Upper lobe of right lung (tissue), 1 donor: Measurements from ENCODE around the gene ACP3. TPM values are rescaled to one million over a fixed set of nuclear protein-coding genes. Genes with fewer than 3 reads are reported as not detected.

Experiments used
- ATAC-seq: fragments of 200-7000 bp; cut with Tn5 transposase; one replicate; pipeline ENCODE4 v1.9.1; 2020; ENCODE audit warnings: mild to moderate bottlenecking, moderate library complexity
- DNase-seq: peaks from one replicate; pipeline ENCODE4 v3.0.0-alpha.2; 2020
- H3K27ac ChIP-seq: fragments of 200-600 bp; one replicate; pipeline ENCODE4 v1.8.0; 2022
- H3K27me3 ChIP-seq: fragments of 200-600 bp; one replicate; pipeline ENCODE4 v1.8.0; 2022; ENCODE audit warnings: mild to moderate bottlenecking
- H3K36me3 ChIP-seq: fragments of 200-600 bp; one replicate; pipeline ENCODE4 v1.8.0; 2022
- H3K4me1 ChIP-seq: fragments of 200-600 bp; one replicate; pipeline ENCODE4 v1.8.0; 2022
- H3K4me3 ChIP-seq: fragments of 200-600 bp; one replicate; pipeline ENCODE4 v1.8.0; 2022; ENCODE audit warnings: mild to moderate bottlenecking
- H3K9me3 ChIP-seq: fragments of 200-600 bp; one replicate; pipeline ENCODE4 v1.8.0; 2022
- intact Hi-C: fragments of 100-400 bp; cut with DNase I; formaldehyde crosslinking; loops from one replicate; pipeline ENCODE4 v1.11.0; 2022
- total RNA-seq: library from RNA; stranded (reverse); fragmentation: NEBNext Ultra II Directional; extraction: Animal tissue kit (Norgen Biotek cat#: 25700); gene quantifications from one replicate; pipeline ENCODE4 v1.2.1, GENCODE V29; 2021
- TF ChIP-seq, protein P1 (sequence below): fragments of 200-600 bp; IDR thresholded peaks from one replicate; pipeline ENCODE4 v1.8.0; 2022; ENCODE audit warnings: antibody characterized with exemption
- donor health status: DM: no; HTN: yes; CAD: no; lungs with severe emphysema.

Gene ACP3
- total RNA-seq, 1 donor from 2014 or later, result 11.5 TPM

- H3K27me3 ChIP-seq, result no peaks in the 10 kb centered on the region
- no peaks in the 10 kb centered on the region for H3K36me3 ChIP-seq
- H3K9me3 ChIP-seq, result no peaks in the 10 kb centered on the region
- ATAC-seq (peak; percentile 74), DNase-seq (no peak)
- TF ChIP-seq, protein P1, sequence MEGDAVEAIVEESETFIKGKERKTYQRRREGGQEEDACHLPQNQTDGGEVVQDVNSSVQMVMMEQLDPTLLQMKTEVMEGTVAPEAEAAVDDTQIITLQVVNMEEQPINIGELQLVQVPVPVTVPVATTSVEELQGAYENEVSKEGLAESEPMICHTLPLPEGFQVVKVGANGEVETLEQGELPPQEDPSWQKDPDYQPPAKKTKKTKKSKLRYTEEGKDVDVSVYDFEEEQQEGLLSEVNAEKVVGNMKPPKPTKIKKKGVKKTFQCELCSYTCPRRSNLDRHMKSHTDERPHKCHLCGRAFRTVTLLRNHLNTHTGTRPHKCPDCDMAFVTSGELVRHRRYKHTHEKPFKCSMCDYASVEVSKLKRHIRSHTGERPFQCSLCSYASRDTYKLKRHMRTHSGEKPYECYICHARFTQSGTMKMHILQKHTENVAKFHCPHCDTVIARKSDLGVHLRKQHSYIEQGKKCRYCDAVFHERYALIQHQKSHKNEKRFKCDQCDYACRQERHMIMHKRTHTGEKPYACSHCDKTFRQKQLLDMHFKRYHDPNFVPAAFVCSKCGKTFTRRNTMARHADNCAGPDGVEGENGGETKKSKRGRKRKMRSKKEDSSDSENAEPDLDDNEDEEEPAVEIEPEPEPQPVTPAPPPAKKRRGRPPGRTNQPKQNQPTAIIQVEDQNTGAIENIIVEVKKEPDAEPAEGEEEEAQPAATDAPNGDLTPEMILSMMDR, result no peak
- no peak overlapping the region for H3K4me3 ChIP-seq
- H3K27ac ChIP-seq, result peak overlapping the region; percentile 71
- intact Hi-C loops, result no loop called here
- no peaks in the 10 kb centered on the region for H3K4me1 ChIP-seq
Observed at GRCh38 chr3:132325103-132325606, 7.9 kb downstream of the ACP3 start.

- no peak overlapping the region for H3K4me3 ChIP-seq
- intact Hi-C loops, result no loop called here
- no peaks in the 10 kb centered on the region for H3K4me1 ChIP-seq
- DNase-seq (no peak), ATAC-seq (peak; percentile 61)
- no peaks in the 10 kb centered on the region for H3K27me3 ChIP-seq
- no peaks in the 10 kb centered on the region for H3K9me3 ChIP-seq
- no peaks in the 10 kb centered on the region for H3K36me3 ChIP-seq
- peak overlapping the region; percentile 71 for H3K27ac ChIP-seq
- TF ChIP-seq, protein P1, result no peak
Observed at GRCh38 chr3:132325634-132326033, 8.4 kb downstream of the ACP3 start.

- Histone ChIP-seq H3K4me3 (no peak overlapping the region), H3K9me3 (no peaks in the 10 kb centered on the region), H3K27me3 (no peaks in the 10 kb centered on the region), H3K4me1 (no peaks in the 10 kb centered on the region), H3K36me3 (no peaks in the 10 kb centered on the region), H3K27ac (peak overlapping the region; percentile 71)
- TF ChIP-seq, protein P1, result no peak
- ATAC-seq (no peak), DNase-seq (no peak)
- intact Hi-C loops, result no loop called here
Observed at GRCh38 chr3:132326251-132326650, 9.0 kb downstream of the ACP3 start.

- Histone ChIP-seq H3K4me1 (no peaks in the 10 kb centered on the region), H3K27ac (no peak overlapping the region), H3K36me3 (peaks cover 7% of the 10 kb centered on the region), H3K9me3 (no peaks in the 10 kb centered on the region), H3K27me3 (no peaks in the 10 kb centered on the region), H3K4me3 (no peak overlapping the region)
- DNase-seq (no peak), ATAC-seq (no peak)
- TF ChIP-seq, protein P1, result no peak
- intact Hi-C loops, result no loop called here
Observed at GRCh38 chr3:132332082-132332481, 14.9 kb downstream of the ACP3 start.

DNA sequence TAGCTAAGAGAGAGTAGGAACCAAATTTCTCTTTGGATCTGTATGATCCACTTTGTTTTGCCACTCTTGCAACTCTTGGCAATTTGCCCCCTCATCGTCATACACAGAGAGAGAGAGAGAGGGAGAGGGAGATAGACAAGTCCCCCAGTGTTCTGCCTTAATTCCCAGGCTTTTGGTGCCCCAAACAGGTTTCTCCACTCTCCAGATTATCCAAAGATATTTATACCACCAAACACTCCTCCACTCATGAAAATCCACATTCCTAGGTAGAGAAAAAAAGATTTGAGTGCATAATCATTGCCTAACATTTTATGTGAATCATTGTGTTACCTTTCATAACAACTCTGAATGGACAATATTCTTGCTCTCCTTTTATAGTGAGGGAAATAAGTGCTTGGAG is 15.3 kb downstream of the ACP3 start:
- no peak for ATAC-seq
- no peaks in the 10 kb centered on the region for H3K9me3 ChIP-seq
- H3K4me1 ChIP-seq, result no peaks in the 10 kb centered on the region
- H3K27me3 ChIP-seq, result no peaks in the 10 kb centered on the region
- no peak overlapping the region for H3K27ac ChIP-seq
- no peak for DNase-seq
- no peak overlapping the region for H3K4me3 ChIP-seq
- intact Hi-C loops, result no loop called here
- TF ChIP-seq, protein P1, result no peak
- peaks cover 7% of the 10 kb centered on the region for H3K36me3 ChIP-seq

GRCh38 chr3:132341746-132342145 is 24.5 kb downstream of the ACP3 start:
- DNase-seq (no peak), ATAC-seq (no peak)
- intact Hi-C loops, result loop anchor here (5.0 kb wide), 1 partner anchor 84 kb away; no protein-coding TSS in a partner anchor
- no peak overlapping the region for H3K27ac ChIP-seq
- H3K36me3 ChIP-seq, result no peaks in the 10 kb centered on the region
- no peaks in the 10 kb centered on the region for H3K9me3 ChIP-seq
- no peak overlapping the region for H3K4me3 ChIP-seq
- no peaks in the 10 kb centered on the region for H3K27me3 ChIP-seq
- TF ChIP-seq, protein P1, result no peak
- peaks cover 8% of the 10 kb centered on the region for H3K4me1 ChIP-seq
